Ovary (tissue), 3 donors: ENCODE data around the gene TTC39B.

Source experiments
- CTCF ChIP-seq, 3 donors: fragments of 450-650 bp in 2 of 3; fragments of 200-600 bp in 1 of 3; IDR thresholded peaks; one replicate each; pipeline versions ENCODE4 v1.5.1 to v1.8.0; 2016 to 2022; ENCODE audit warnings: antibody characterized with exemption in 3 of 3, mild to moderate bottlenecking in 1 of 3
- EP300 ChIP-seq: sonication (generic); formaldehyde crosslinking; IDR thresholded peaks from one replicate; pipeline ENCODE4 v1.6.1; 2017; ENCODE audit warnings: antibody characterized with exemption
- POLR2A ChIP-seq: fragments of 450-650 bp; IDR thresholded peaks from one replicate; pipeline ENCODE4 v1.6.1; 2017; ENCODE audit warnings: antibody characterized with exemption, mild to moderate bottlenecking, moderate library complexity
- donor health status: DM: no; HTN: no; CAD: no.

GRCh38 chr9:15305470-15305869 lies 1.5 kb downstream of the TTC39B start:
- TF ChIP-seq CTCF (IDR thresholded peaks at IDR 0.05) (no peak), EP300 (no peak), POLR2A (no peak)
